SK-N-SH (cell line): ENCODE measurements around the gene CT47A1. TPM values are rescaled to one million over a fixed set of nuclear protein-coding genes. Genes with fewer than 3 reads are reported as not detected.
"Not testable (repeated sequence)": the region's sequence is repeated elsewhere in the genome, so short reads cannot be mapped to it uniquely, and the experiment has no call there.

Experiments
- CTCF ChIA-PET: fragments of 300-600, 350-600 bp; formaldehyde crosslinking; extraction: SDS; loops from one replicate; lab custom pipeline; 2021; lab: Yijun Ruan, JAX
- POLR2A ChIA-PET: fragments of 350-600 bp; sonication (Branson Sonifier 250); formaldehyde crosslinking; extraction: SDS; loops from one replicate; lab custom pipeline; 2020; ENCODE audit warnings: antibody characterized with exemption, inconsistent platforms; lab: Yijun Ruan, JAX
- DNase-seq: peaks from one replicate; pipeline ENCODE4 v3.0.0; 2012
- H2AFZ ChIP-seq: fragments of 200-600 bp; sonication (generic); 2 replicates; pipeline ENCODE4 v1.8.1; 2016; ENCODE audit warnings: antibody characterized with exemption, mild to moderate bottlenecking, low read depth
- H3F3A ChIP-seq: fragments of 200-600 bp; sonication (generic); replicated peaks from 2 replicates; pipeline ENCODE3; 2016; ENCODE audit warnings: antibody characterized with exemption, mild to moderate bottlenecking; ENCODE audit not compliant: insufficient read depth
- H3K27ac ChIP-seq, 2 experiments: fragments of 200-500 bp in 1 of 2; fragments of 200-600 bp in 1 of 2; sonication (Bioruptor generic) in 1 of 2; sonication (generic), shearing (Covaris generic) in 1 of 2; 2 replicates each; pipeline versions ENCODE4 v1.5.1 to v1.6.1; 2014 to 2016; ENCODE audit warnings: low read depth in 2 of 2, inconsistent platforms in 1 of 2, low read length in 1 of 2, mild to moderate bottlenecking in 1 of 2, mixed read lengths in 1 of 2
- H3K27me3 ChIP-seq: fragments of 200-600 bp; sonication (generic), shearing (Covaris generic); 2 replicates; pipeline ENCODE4 v1.6.1; 2016; ENCODE audit warnings: mixed run types; ENCODE audit not compliant: insufficient read depth
- H3K36me3 ChIP-seq, 2 experiments: fragments of 200-500 bp in 1 of 2; fragments of 200-600 bp in 1 of 2; sonication (Bioruptor generic) in 1 of 2; sonication (generic) in 1 of 2; replicated peaks in 1 of 2; 2 replicates each; pipeline versions ENCODE3 to v1.5.1; 2014 to 2016; ENCODE audit warnings: low read length in 1 of 2, mild to moderate bottlenecking in 1 of 2; ENCODE audit not compliant: insufficient read depth in 2 of 2, control insufficient read depth in 1 of 2
- H3K4me1 ChIP-seq, 2 experiments: fragments of 200-500 bp in 1 of 2; fragments of 200-600 bp in 1 of 2; sonication (Bioruptor generic) in 1 of 2; sonication (generic), shearing (Covaris generic) in 1 of 2; 2 replicates each; pipeline versions ENCODE4 v1.5.1 to v1.6.1; 2014 to 2016; ENCODE audit warnings: low read depth in 1 of 2, low read length in 1 of 2, mixed run types in 1 of 2; ENCODE audit not compliant: insufficient read depth in 2 of 2, control insufficient read depth in 1 of 2
- H3K4me2 ChIP-seq: fragments of 200-600 bp; sonication (generic), shearing (Covaris generic); 2 replicates; pipeline ENCODE4 v1.6.1; 2017; ENCODE audit warnings: mixed run types
- H3K4me3 ChIP-seq, 2 experiments: fragments of 200-500 bp in 1 of 2; fragments of 200-600 bp in 1 of 2; sonication (Bioruptor generic) in 1 of 2; sonication (generic), shearing (Covaris generic) in 1 of 2; 2 replicates each; pipeline versions ENCODE4 v1.5.1 to v1.8.1; 2014 to 2016; ENCODE audit warnings: low read depth in 2 of 2, inconsistent platforms in 1 of 2, low read length in 1 of 2, mild to moderate bottlenecking in 1 of 2, mixed read lengths in 1 of 2, moderate library complexity in 1 of 2
- H3K79me2 ChIP-seq: fragments of 200-600 bp; sonication (generic); 2 replicates; pipeline ENCODE4 v1.8.1; 2017; ENCODE audit warnings: mild to moderate bottlenecking; ENCODE audit not compliant: insufficient read depth
- H3K9ac ChIP-seq: fragments of 200-600 bp; sonication (generic); 2 replicates; pipeline ENCODE4 v1.6.1; 2017; ENCODE audit warnings: mixed run types
- H3K9me2 ChIP-seq: fragments of 200-600 bp; sonication (generic); 2 replicates; pipeline ENCODE4 v1.6.1; 2017; ENCODE audit warnings: mixed run types
- H3K9me3 ChIP-seq: fragments of 200-600 bp; sonication (generic); 2 replicates; pipeline ENCODE4 v1.6.1; 2017; ENCODE audit warnings: mixed run types, mild to moderate bottlenecking, moderate library complexity
- H4K20me1 ChIP-seq: fragments of 200-600 bp; sonication (generic); 2 replicates; pipeline ENCODE4 v1.6.1; 2017; ENCODE audit warnings: mild to moderate bottlenecking, mixed run types; ENCODE audit not compliant: insufficient read depth
- CHD2 ChIP-seq: fragments of 150-350 bp; IDR thresholded peaks from 2 replicates; pipeline ENCODE4 v1.6.1; 2018; ENCODE audit warnings: low read length; ENCODE audit not compliant: partially characterized antibody
- CTCF ChIP-seq: fragments of 200-600 bp; sonication (generic); IDR thresholded peaks from 2 replicates; pipeline ENCODE4 v1.6.1; 2017; ENCODE audit warnings: antibody characterized with exemption, mild to moderate bottlenecking, moderate library complexity
- EZH2phosphoT487 ChIP-seq: fragments of 200-600 bp; sonication (generic); IDR thresholded peaks from 2 replicates; pipeline ENCODE4 v1.6.1; 2017; ENCODE audit warnings: low read depth, mixed run types, mild to moderate bottlenecking, antibody characterized with exemption, moderate library complexity, borderline replicate concordance
- FOXJ3 ChIP-seq: sonication (generic); formaldehyde crosslinking; IDR thresholded peaks from 2 replicates; pipeline ENCODE4 v1.5.1; 2020; ENCODE audit warnings: mild to moderate bottlenecking, missing genetic modification reagents
- GABPA ChIP-seq: IDR thresholded peaks from 2 replicates; pipeline ENCODE4 v1.4.0; 2012; ENCODE audit warnings: low read depth, mild to moderate bottlenecking
- GATA2 ChIP-seq: sonication (generic); formaldehyde crosslinking; IDR thresholded peaks from 2 replicates; pipeline ENCODE4 v1.5.0; 2020; ENCODE audit warnings: mild to moderate bottlenecking, missing genetic modification reagents
- NFIC ChIP-seq: IDR thresholded peaks from 2 replicates; pipeline ENCODE4 v1.4.0; 2012; ENCODE audit warnings: borderline replicate concordance
- RAD21 ChIP-seq: IDR thresholded peaks from 2 replicates; pipeline ENCODE4 v1.6.1; 2012; ENCODE audit warnings: mild to moderate bottlenecking, low read length
- RCOR1 ChIP-seq: fragments of 150-350 bp; IDR thresholded peaks from 2 replicates; pipeline ENCODE4 v1.6.1; 2017; ENCODE audit warnings: antibody characterized with exemption, low read length
- REST ChIP-seq: IDR thresholded peaks from 2 replicates; pipeline ENCODE4 v1.6.1; 2012; ENCODE audit warnings: mild to moderate bottlenecking, low read depth, low read length, moderate library complexity
- RFX5 ChIP-seq: IDR thresholded peaks from 2 replicates; pipeline ENCODE4 v1.6.1; 2012; ENCODE audit warnings: mild to moderate bottlenecking, improper control_type of control experiment, low read length
- RXRA ChIP-seq: IDR thresholded peaks from 2 replicates; pipeline ENCODE4 v1.4.0; 2012; ENCODE audit warnings: low read depth, mild to moderate bottlenecking, borderline replicate concordance
- SIN3A ChIP-seq: IDR thresholded peaks from 2 replicates; pipeline ENCODE4 v1.6.1; 2012; ENCODE audit warnings: low read depth, mild to moderate bottlenecking, low read length, moderate library complexity, borderline replicate concordance
- SMC3 ChIP-seq: IDR thresholded peaks from 2 replicates; pipeline ENCODE4 v1.6.1; 2012; ENCODE audit warnings: low read depth, low read length, improper control_type of control experiment
- TCF12 ChIP-seq: IDR thresholded peaks from 2 replicates; pipeline ENCODE4 v1.4.0; 2012
- TEAD4 ChIP-seq: IDR thresholded peaks from 2 replicates; pipeline ENCODE4 v1.4.0; 2012; ENCODE audit warnings: mild to moderate bottlenecking, borderline replicate concordance; ENCODE audit not compliant: insufficient read depth
- USF1 ChIP-seq: IDR thresholded peaks from 2 replicates; pipeline ENCODE4 v1.4.0; 2012; ENCODE audit warnings: low read depth, borderline replicate concordance
- USF2 ChIP-seq: fragments of 150-350 bp; IDR thresholded peaks from 2 replicates; pipeline ENCODE4 v1.6.1; 2017; ENCODE audit warnings: antibody characterized with exemption, low read length, low read depth, borderline replicate concordance
- ZBTB33 ChIP-seq: IDR thresholded peaks from 2 replicates; pipeline ENCODE4 v1.4.0; 2012; ENCODE audit warnings: low read depth, borderline replicate concordance
- WGBS: methylation state at CpG from one replicate; pipeline ENCODE4 v1.1.6; 2017; ENCODE audit warnings: low lambda C conversion rate; 5-methylcytosine and 5-hydroxymethylcytosine counted together
- polyA plus RNA-seq, 3 experiments: library from polyadenylated mRNA; depleted of rRNA; stranded (reverse); fragments of >200 nt; gene quantifications; 2 replicates each; pipeline ENCODE4 v1.2.3, GENCODE V29; 2012
- TF ChIP-seq, protein P1 (sequence below): IDR thresholded peaks from 2 replicates; pipeline ENCODE4; 2012

The CT47A1 gene
- polyA plus RNA-seq, 1 of the 3 experiments (the other 2 are of a cell fraction): not detected

DNA sequence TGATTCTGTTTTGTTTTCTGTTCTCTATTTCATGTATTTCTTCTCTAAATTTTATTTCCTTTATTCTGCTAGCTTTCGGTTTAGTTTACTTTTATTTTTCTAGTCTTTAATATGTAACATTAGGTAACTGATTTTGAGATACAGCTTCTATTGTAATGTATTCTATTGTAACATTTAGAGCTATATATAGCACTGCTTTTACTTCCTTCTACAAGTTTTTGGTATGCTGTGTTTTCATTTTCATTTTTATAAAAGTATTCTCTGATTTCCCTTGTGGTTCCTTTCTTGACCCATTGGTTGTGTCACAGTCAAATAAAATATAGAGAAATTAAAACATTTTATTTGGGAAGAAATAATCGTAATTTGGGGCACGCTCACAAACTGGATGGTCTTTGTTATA, 13.9 kb upstream of the CT47A1 start:
- no peak overlapping the region for H3K4me3 ChIP-seq
- ChIA-PET CTCF (no interaction called here), POLR2A (no interaction called here)
- no peaks in the 10 kb centered on the region for H4K20me1 ChIP-seq
- no peaks in the 10 kb centered on the region for H3K9me2 ChIP-seq
- no peak for DNase-seq
- H3K9ac ChIP-seq: no peak overlapping the region
- no peaks in the 10 kb centered on the region; the same call in 1 of the 2 replicates for H3K27me3 ChIP-seq
- no peak overlapping the region for H3K4me2 ChIP-seq
- TF ChIP-seq EZH2phosphoT487 (no peak), SMC3 (no peak), RCOR1 (no peak), SIN3A (no peak), REST (no peak), GABPA (no peak), RXRA (no peak), RFX5 (no peak), FOXJ3 (CRISPR knock-in tag) (no peak), NFIC (no peak), ZBTB33 (no peak), USF1 (no peak), RAD21 (no peak), TEAD4 (no peak), CTCF (no peak), GATA2 (no peak), USF2 (no peak), TCF12 (no peak), CHD2 (no peak)
- TF ChIP-seq, protein P1, sequence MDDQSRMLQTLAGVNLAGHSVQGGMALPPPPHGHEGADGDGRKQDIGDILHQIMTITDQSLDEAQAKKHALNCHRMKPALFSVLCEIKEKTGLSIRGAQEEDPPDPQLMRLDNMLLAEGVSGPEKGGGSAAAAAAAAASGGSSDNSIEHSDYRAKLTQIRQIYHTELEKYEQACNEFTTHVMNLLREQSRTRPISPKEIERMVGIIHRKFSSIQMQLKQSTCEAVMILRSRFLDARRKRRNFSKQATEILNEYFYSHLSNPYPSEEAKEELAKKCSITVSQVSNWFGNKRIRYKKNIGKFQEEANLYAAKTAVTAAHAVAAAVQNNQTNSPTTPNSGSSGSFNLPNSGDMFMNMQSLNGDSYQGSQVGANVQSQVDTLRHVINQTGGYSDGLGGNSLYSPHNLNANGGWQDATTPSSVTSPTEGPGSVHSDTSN: no peak
- H3K79me2 ChIP-seq: no peaks in the 10 kb centered on the region
- H3K4me1 ChIP-seq: no peaks in the 10 kb centered on the region
- no peaks in the 10 kb centered on the region for H3F3A ChIP-seq
- WGBS: 4% methylated on average over 3 of the region's 3 CpGs
- no peaks in the 10 kb centered on the region for H3K9me3 ChIP-seq
- no peaks in the 10 kb centered on the region for H3K36me3 ChIP-seq
- H2AFZ ChIP-seq: peak overlapping the region; percentile 44; the same call in 1 of the 2 replicates
- no peak overlapping the region for H3K27ac ChIP-seq

- H4K20me1 ChIP-seq, H3F3A ChIP-seq, H2AFZ ChIP-seq, H3K79me2 ChIP-seq, H3K4me1 ChIP-seq, H3K4me2 ChIP-seq, POLR2A ChIA-PET, H3K27ac ChIP-seq, H3K9me2 ChIP-seq, DNase-seq, CTCF ChIA-PET, H3K9me3 ChIP-seq, H3K4me3 ChIP-seq, H3K9ac ChIP-seq, H3K27me3 ChIP-seq, H3K36me3 ChIP-seq: not testable (repeated sequence)
- WGBS: no CpG with 5 or more reads among the region's 7 CpGs
Measured at GRCh38 chrX:120956500-120956899, 29.1 kb downstream of the CT47A1 start, which contains the start of gene CT47A7. TSS of gene CT47A7 (minus strand) at chrX:120956600. CDS start at chrX:120956345, 255 bp downstream.
